Mononuclear cell (primary cell): Measurements from ENCODE around the gene MPHOSPH6. TPM values are rescaled to one million over a fixed set of nuclear protein-coding genes. Genes with fewer than 3 reads are reported as not detected.
A peak's percentile ranks its signal among the peaks of the same experiment; 100 is the strongest.
"Not testable (repeated sequence)": the region's sequence is repeated elsewhere in the genome, so short reads cannot be mapped to it uniquely, and the experiment has no call there.

Experiments used
- H3K27me3 ChIP-seq: 2 replicates; pipeline ENCODE4 v1.6.0; 2011; ENCODE audit warnings: low read length, control low read depth; ENCODE audit not compliant: insufficient read depth
- H3K4me1 ChIP-seq: 2 replicates; pipeline ENCODE4 v1.5.1; 2011; ENCODE audit warnings: mild to moderate bottlenecking, low read length, control low read depth; ENCODE audit not compliant: insufficient read depth
- H3K4me3 ChIP-seq: 2 replicates; pipeline ENCODE4 v1.5.1; 2011; ENCODE audit warnings: mild to moderate bottlenecking, low read length, moderate library complexity
- H3K9me3 ChIP-seq: 2 replicates; pipeline ENCODE4 v1.5.1; 2011; ENCODE audit warnings: low read depth, mild to moderate bottlenecking, control low read depth, low read length
- total RNA-seq: library from RNA; depleted of rRNA; stranded (reverse); fragments of >200 nt; gene quantifications from one replicate; pipeline ENCODE4 v1.2.3, GENCODE V29; 2012

MPHOSPH6 gene
- 12.8 TPM for total RNA-seq

GRCh38 chr16:82169861-82170845 is at the start of gene MPHOSPH6:
Gene MPHOSPH6, minus strand, starts transcription at chr16:82170224. Its CDS starts 49 bp downstream, at chr16:82170175.
- H3K4me1 ChIP-seq = peaks cover 18% of the 10 kb centered on the region
- peak within 1 kb of the TSS; percentile 88 for H3K4me3 ChIP-seq
- peaks cover 20% of the 10 kb centered on the region for H3K27me3 ChIP-seq
- no peaks in the 10 kb centered on the region for H3K9me3 ChIP-seq

GRCh38 chr16:82219298-82219697 is 49.3 kb upstream of the MPHOSPH6 start:
- H3K9me3 ChIP-seq = no peaks in the 10 kb centered on the region
- H3K4me3 ChIP-seq = no peak overlapping the region
- H3K27me3 ChIP-seq = peaks cover 2% of the 10 kb centered on the region
- H3K4me1 ChIP-seq = no peaks in the 10 kb centered on the region

GRCh38 chr16:82209314-82209713 is 39.3 kb upstream of the MPHOSPH6 start:
- not testable (repeated sequence) for H3K27me3 ChIP-seq, H3K9me3 ChIP-seq, H3K4me1 ChIP-seq, H3K4me3 ChIP-seq

- no peaks in the 10 kb centered on the region for H3K27me3 ChIP-seq
- H3K4me3 ChIP-seq = no peak overlapping the region
- H3K9me3 ChIP-seq = no peaks in the 10 kb centered on the region
- H3K4me1 ChIP-seq = no peaks in the 10 kb centered on the region
Observed at GRCh38 chr16:82203198-82203597, 33.2 kb upstream of the MPHOSPH6 start.

GRCh38 chr16:82201926-82202325 is 31.9 kb upstream of the MPHOSPH6 start:
- H3K4me1 ChIP-seq = peaks cover under 1% of the 10 kb centered on the region
- H3K27me3 ChIP-seq = no peaks in the 10 kb centered on the region
- H3K4me3 ChIP-seq = no peak overlapping the region
- H3K9me3 ChIP-seq = no peaks in the 10 kb centered on the region

GRCh38 chr16:82201351-82201750 is 31.3 kb upstream of the MPHOSPH6 start:
- Histone ChIP-seq H3K27me3 (no peaks in the 10 kb centered on the region), H3K9me3 (no peaks in the 10 kb centered on the region), H3K4me1 (peaks cover 6% of the 10 kb centered on the region), H3K4me3 (no peak overlapping the region)

- Histone ChIP-seq H3K4me3 (no peak overlapping the region), H3K9me3 (no peaks in the 10 kb centered on the region), H3K4me1 (peaks cover 18% of the 10 kb centered on the region), H3K27me3 (no peaks in the 10 kb centered on the region)
Observed at GRCh38 chr16:82199209-82199608, 29.2 kb upstream of the MPHOSPH6 start.

- H3K9me3 ChIP-seq = no peaks in the 10 kb centered on the region
- no peak overlapping the region for H3K4me3 ChIP-seq
- no peaks in the 10 kb centered on the region for H3K27me3 ChIP-seq
- H3K4me1 ChIP-seq = peaks cover 29% of the 10 kb centered on the region
Observed at GRCh38 chr16:82197540-82198240, 27.7 kb upstream of the MPHOSPH6 start.

- no peak overlapping the region for H3K4me3 ChIP-seq
- no peaks in the 10 kb centered on the region for H3K27me3 ChIP-seq
- H3K4me1 ChIP-seq = peaks cover 36% of the 10 kb centered on the region
- H3K9me3 ChIP-seq = no peaks in the 10 kb centered on the region
Observed at GRCh38 chr16:82195917-82196494, 26.0 kb upstream of the MPHOSPH6 start.

GRCh38 chr16:82194086-82194485 is 24.1 kb upstream of the MPHOSPH6 start:
- no peaks in the 10 kb centered on the region for H3K9me3 ChIP-seq
- H3K27me3 ChIP-seq = no peaks in the 10 kb centered on the region
- H3K4me1 ChIP-seq = peaks cover 49% of the 10 kb centered on the region
- no peak overlapping the region for H3K4me3 ChIP-seq

- no peak overlapping the region for H3K4me3 ChIP-seq
- H3K4me1 ChIP-seq = peaks cover 49% of the 10 kb centered on the region
Observed at GRCh38 chr16:82192665-82193064, 22.6 kb upstream of the MPHOSPH6 start.

GRCh38 chr16:82190386-82190785 is 20.4 kb upstream of the MPHOSPH6 start:
- Histone ChIP-seq H3K9me3 (no peaks in the 10 kb centered on the region), H3K27me3 (no peaks in the 10 kb centered on the region), H3K4me1 (peaks cover 38% of the 10 kb centered on the region), H3K4me3 (no peak overlapping the region)

More at GRCh38 chr16:82192665-82193064, 22.6 kb upstream of the MPHOSPH6 start:
- no peaks in the 10 kb centered on the region for H3K27me3 ChIP-seq
- no peaks in the 10 kb centered on the region for H3K9me3 ChIP-seq

- Histone ChIP-seq H3K9me3 (no peaks in the 10 kb centered on the region), H3K4me3 (no peak overlapping the region), H3K4me1 (peaks cover 22% of the 10 kb centered on the region), H3K27me3 (no peaks in the 10 kb centered on the region)
Observed at GRCh38 chr16:82187829-82188228, 17.8 kb upstream of the MPHOSPH6 start.

GRCh38 chr16:82185012-82185411 is 15.0 kb upstream of the MPHOSPH6 start:
- peaks cover 6% of the 10 kb centered on the region for H3K4me1 ChIP-seq

GRCh38 chr16:82184213-82184612 is 14.2 kb upstream of the MPHOSPH6 start:
- Histone ChIP-seq H3K4me3 (no peak overlapping the region), H3K27me3 (no peaks in the 10 kb centered on the region), H3K4me1 (peaks cover 3% of the 10 kb centered on the region), H3K9me3 (no peaks in the 10 kb centered on the region)

More at GRCh38 chr16:82185012-82185411, 15.0 kb upstream of the MPHOSPH6 start:
- Histone ChIP-seq H3K27me3 (no peaks in the 10 kb centered on the region), H3K9me3 (no peaks in the 10 kb centered on the region), H3K4me3 (no peak overlapping the region)
